Measurements from ENCODE around the gene CCL2. TPM values are rescaled to one million over a fixed set of nuclear protein-coding genes. Genes with fewer than 3 reads are reported as not detected.

The CCL2 gene
- total and polyA plus RNA-seq, 2 of the 8 experiments (the other 6 are each of a cell fraction or from before 2014, with no cell fraction given), result 3.0 to 3.7 TPM

GRCh38 chr17:34206569-34206968, 48.5 kb upstream of the CCL2 start (continued):
- TF ChIP-seq KDM1A (IDR thresholded peaks at IDR 0.05; ENCODE audit: borderline replicate concordance, low read length) (no peak), POLR2A (IDR thresholded peaks at IDR 0.05; ENCODE audit: control extremely low read depth in 1 of 2, low read depth in 2 of 2, low read length in 2 of 2) (no peak), POU5F1 (IDR thresholded peaks at IDR 0.05; ENCODE audit: low read depth, low read length) (no peak), CBX5 (IDR thresholded peaks at IDR 0.05; ENCODE audit: low read depth, low read length) (no peak), ZNF274 (IDR thresholded peaks at IDR 0.05; ENCODE audit: borderline replicate concordance, extremely low read depth, low read length) (no peak), CHD7 (IDR thresholded peaks at IDR 0.05; ENCODE audit: insufficient replicate concordance, low read length) (no peak), KDM5A (IDR thresholded peaks at IDR 0.05; ENCODE audit: low read length) (no peak)
